ENCODE measurements around the gene GPHN.

GRCh38 chr14:66568220-66568619 lies 60.3 kb downstream of the GPHN start:
- TF ChIP-seq CTCF (IDR thresholded peaks at IDR 0.05) (no peak), POLR2AphosphoS5 (IDR thresholded peaks at IDR 0.05) (no peak)

All from esophagus muscularis mucosa (tissue), 3 donors.